Mammary epithelial cell (primary cell): ENCODE measurements around the gene CORO2B.

Experiments
- CTCF ChIP-seq, 2 donors: IDR thresholded peaks in 1 of 2; conservative IDR thresholded peaks in 1 of 2; 2 replicates each; pipeline ENCODE4 v1.5.1; 2011 to 2012; ENCODE audit warnings: inconsistent platforms in 2 of 2, low read length in 2 of 2, mild to moderate bottlenecking in 2 of 2, control low read depth in 1 of 2, low read depth in 1 of 2; ENCODE audit not compliant: insufficient read depth in 1 of 2; ENCODE audit errors: extremely low read depth in 1 of 2
- EZH2 ChIP-seq: IDR thresholded peaks from 2 replicates; pipeline ENCODE4 v1.6.1; 2012; ENCODE audit warnings: low read length, inconsistent platforms, borderline replicate concordance

- TF ChIP-seq CTCF (conservative IDR thresholded peaks at IDR 0.05 in 1 of 2, IDR thresholded peaks at IDR 0.05 in 1 of 2; ENCODE audit: extremely low read depth in 1 of 2, insufficient read depth in 1 of 2, low read depth in 1 of 2, low read length in 2 of 2) (no peak), EZH2 (no peak)
Observed at GRCh38 chr15:68656438-68656739, 77.6 kb downstream of the CORO2B start.
